Kidney (tissue), 14 donors: ENCODE results near the gene TOGARAM2. TPM values are rescaled to one million over a fixed set of nuclear protein-coding genes. Genes with fewer than 3 reads are reported as not detected.
A peak's percentile ranks its signal among the peaks of the same experiment; 100 is the strongest.

Source experiments
- DNase-seq, 5 donors: peaks; one replicate each; pipeline ENCODE4 v3.0.0-alpha.2; 2013 to 2020
- FAIRE-seq: peaks from 2 replicates; lab custom pipeline; 2012; peaks lifted over from hg19 to GRCh38; lab: Jason Lieb, UNC
- H3K27ac ChIP-seq, 2 donors: one replicate each; pipeline ENCODE4 v1.7.0; 2013; ENCODE audit warnings: low read depth in 2 of 2, low read length in 2 of 2, inconsistent platforms in 1 of 2
- H3K27me3 ChIP-seq: one replicate; pipeline ENCODE4 v1.7.1; 2013; ENCODE audit warnings: low read length, inconsistent platforms; ENCODE audit not compliant: control insufficient read depth, insufficient read depth
- H3K36me3 ChIP-seq, 3 donors: one replicate each; pipeline versions ENCODE4 v1.7.0 to v1.7.1; 2013; ENCODE audit warnings: low read length in 3 of 3, control low read depth in 1 of 3, inconsistent platforms in 1 of 3; ENCODE audit not compliant: insufficient read depth in 3 of 3, control insufficient read depth in 2 of 3
- H3K4me1 ChIP-seq, 3 donors: one replicate each; pipeline versions ENCODE4 v1.7.0 to v1.7.1; 2013; ENCODE audit warnings: low read length in 3 of 3, inconsistent platforms in 1 of 3, low read depth in 1 of 3; ENCODE audit not compliant: control insufficient read depth in 2 of 3, insufficient read depth in 2 of 3
- H3K4me3 ChIP-seq, 3 donors: one replicate each; pipeline versions ENCODE4 v1.7.0 to v1.8.1; 2013; ENCODE audit warnings: low read length in 3 of 3, control low read depth in 1 of 3, inconsistent platforms in 1 of 3
- H3K9ac ChIP-seq, 3 donors: one replicate each; pipeline versions ENCODE4 v1.7.0 to v1.7.1; 2013; ENCODE audit warnings: low read length in 3 of 3, control low read depth in 1 of 3, inconsistent platforms in 1 of 3
- H3K9me3 ChIP-seq, 3 donors: one replicate each; pipeline versions ENCODE4 v1.7.0 to v1.7.1; 2013; ENCODE audit warnings: low read length in 3 of 3, control low read depth in 1 of 3, inconsistent platforms in 1 of 3; ENCODE audit not compliant: control insufficient read depth in 2 of 3, insufficient read depth in 1 of 3
- intact Hi-C: fragments of 100-400 bp; cut with DNase I; formaldehyde crosslinking; loops from one replicate; pipeline ENCODE4 v1.11.1; 2022
- polyA plus RNA-seq: library from polyadenylated mRNA; stranded (reverse); fragments of 350-450 nt; fragmentation: Illumina TruSeq; extraction: RNeasy Lipid Tissue Mini Kit (QIAGEN cat#74804); gene quantifications from one replicate; pipeline ENCODE4 v1.2.3, GENCODE V29; 2014; ENCODE audit warnings: low read depth, low replicate concordance; ENCODE audit not compliant: insufficient read depth
- total RNA-seq: library from RNA; stranded (reverse); fragmentation: NEBNext Ultra II Directional; extraction: Animal tissue kit (Norgen Biotek cat#: 25700); gene quantifications from one replicate; pipeline ENCODE4 v1.2.1, GENCODE V29; 2021
- TF ChIP-seq, protein P1 (sequence below): IDR thresholded peaks from 3 replicates; pipeline ENCODE4 v1.5.1; 2012; ENCODE audit warnings: mild to moderate bottlenecking, moderate library complexity, borderline replicate concordance; ENCODE audit not compliant: insufficient read depth; ENCODE audit errors: extremely low read depth
- donor health status: control.
- donor health status: control.
- donor health status: control.
- donor health status: control.
- donor health status: control.
- donor health status: DM: yes; HTN: yes; CAD: no.
- donor health status: Normal renal cell carcinoma (clear cell type).

The TOGARAM2 gene
- total and polyA plus RNA-seq, 2 donors from 2014 or later: 0.60 to 1.4 TPM

DNA sequence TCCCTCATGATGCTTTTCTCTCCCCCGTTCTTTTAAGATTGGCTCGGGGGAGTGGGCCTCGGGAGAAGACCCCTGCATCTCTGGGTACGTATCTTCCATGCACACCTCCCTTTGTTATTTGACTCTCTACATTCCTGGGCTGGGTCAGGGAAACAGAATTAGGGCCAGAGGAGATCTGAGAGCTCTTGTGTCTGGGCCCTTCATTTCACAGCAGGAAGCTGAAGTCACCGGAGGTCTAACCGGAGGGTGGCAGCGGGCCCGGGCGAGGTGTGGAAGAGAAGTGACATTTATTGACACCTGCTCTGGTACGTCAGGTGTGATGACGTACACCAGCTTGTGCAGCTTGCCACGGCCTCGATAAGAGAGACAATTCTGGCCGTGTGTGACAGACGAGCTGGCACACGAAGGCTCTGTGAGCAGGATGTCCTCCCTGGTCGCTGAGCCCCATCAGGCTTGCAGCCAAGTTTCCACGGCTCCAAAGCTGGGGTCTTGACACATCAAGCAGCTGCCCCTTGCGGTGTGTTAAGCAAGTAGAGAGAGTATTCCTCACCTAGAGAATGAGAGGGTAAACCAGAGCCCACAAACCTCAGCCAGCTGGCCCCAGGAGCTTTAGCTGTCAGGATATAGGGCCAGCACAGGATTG, 30.4 kb downstream of the TOGARAM2 start:
- FAIRE-seq (no peak), DNase-seq (peak; percentile 38 to 86 (median 63))
- no peaks in the 10 kb centered on the region for H3K27me3 ChIP-seq
- intact Hi-C loops: no loop called here
- no peak overlapping the region for H3K27ac ChIP-seq
- H3K4me3 ChIP-seq: no peak overlapping the region
- H3K36me3 ChIP-seq: no peaks in the 10 kb centered on the region
- TF ChIP-seq, protein P1, sequence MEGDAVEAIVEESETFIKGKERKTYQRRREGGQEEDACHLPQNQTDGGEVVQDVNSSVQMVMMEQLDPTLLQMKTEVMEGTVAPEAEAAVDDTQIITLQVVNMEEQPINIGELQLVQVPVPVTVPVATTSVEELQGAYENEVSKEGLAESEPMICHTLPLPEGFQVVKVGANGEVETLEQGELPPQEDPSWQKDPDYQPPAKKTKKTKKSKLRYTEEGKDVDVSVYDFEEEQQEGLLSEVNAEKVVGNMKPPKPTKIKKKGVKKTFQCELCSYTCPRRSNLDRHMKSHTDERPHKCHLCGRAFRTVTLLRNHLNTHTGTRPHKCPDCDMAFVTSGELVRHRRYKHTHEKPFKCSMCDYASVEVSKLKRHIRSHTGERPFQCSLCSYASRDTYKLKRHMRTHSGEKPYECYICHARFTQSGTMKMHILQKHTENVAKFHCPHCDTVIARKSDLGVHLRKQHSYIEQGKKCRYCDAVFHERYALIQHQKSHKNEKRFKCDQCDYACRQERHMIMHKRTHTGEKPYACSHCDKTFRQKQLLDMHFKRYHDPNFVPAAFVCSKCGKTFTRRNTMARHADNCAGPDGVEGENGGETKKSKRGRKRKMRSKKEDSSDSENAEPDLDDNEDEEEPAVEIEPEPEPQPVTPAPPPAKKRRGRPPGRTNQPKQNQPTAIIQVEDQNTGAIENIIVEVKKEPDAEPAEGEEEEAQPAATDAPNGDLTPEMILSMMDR: no peak
- no peak overlapping the region for H3K9ac ChIP-seq
- H3K4me1 ChIP-seq: peaks cover 0 to 11% (median 8%) of the 10 kb centered on the region in 3 donors
- no peaks in the 10 kb centered on the region for H3K9me3 ChIP-seq

DNA sequence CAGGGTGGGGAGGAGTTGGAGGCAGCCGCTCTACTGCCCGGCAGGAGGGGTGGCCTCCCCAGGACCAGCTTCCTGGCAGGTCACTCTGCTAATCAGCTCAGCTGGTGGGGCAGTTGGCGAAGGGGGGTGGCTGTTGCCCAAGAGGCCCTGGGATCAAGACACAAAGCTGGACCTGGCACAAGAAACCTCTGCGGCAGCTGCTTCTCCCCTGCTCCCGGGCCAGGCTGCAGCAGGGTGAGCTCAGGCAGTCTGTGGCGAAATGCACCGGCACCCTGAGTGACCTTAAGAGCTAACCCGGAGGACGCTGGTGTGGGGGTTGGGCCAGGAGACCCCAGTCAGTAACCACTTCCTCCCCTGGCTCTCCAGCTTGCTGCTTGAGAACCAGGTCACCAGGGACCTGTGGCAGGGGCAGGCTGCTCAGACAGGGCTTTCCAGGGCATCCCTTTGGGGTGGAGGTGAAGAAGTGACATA, 31.1 kb downstream of the TOGARAM2 start:
- Histone ChIP-seq H3K9ac (no peak overlapping the region), H3K36me3 (no peaks in the 10 kb centered on the region), H3K4me3 (no peak overlapping the region), H3K27me3 (no peaks in the 10 kb centered on the region), H3K9me3 (no peaks in the 10 kb centered on the region), H3K27ac (no peak overlapping the region), H3K4me1 (peaks cover 0 to 11% (median 8%) of the 10 kb centered on the region in 3 donors)
- intact Hi-C loops: no loop called here
- TF ChIP-seq, protein P1: no peak
- DNase-seq: no peak
- no peak for FAIRE-seq

DNA sequence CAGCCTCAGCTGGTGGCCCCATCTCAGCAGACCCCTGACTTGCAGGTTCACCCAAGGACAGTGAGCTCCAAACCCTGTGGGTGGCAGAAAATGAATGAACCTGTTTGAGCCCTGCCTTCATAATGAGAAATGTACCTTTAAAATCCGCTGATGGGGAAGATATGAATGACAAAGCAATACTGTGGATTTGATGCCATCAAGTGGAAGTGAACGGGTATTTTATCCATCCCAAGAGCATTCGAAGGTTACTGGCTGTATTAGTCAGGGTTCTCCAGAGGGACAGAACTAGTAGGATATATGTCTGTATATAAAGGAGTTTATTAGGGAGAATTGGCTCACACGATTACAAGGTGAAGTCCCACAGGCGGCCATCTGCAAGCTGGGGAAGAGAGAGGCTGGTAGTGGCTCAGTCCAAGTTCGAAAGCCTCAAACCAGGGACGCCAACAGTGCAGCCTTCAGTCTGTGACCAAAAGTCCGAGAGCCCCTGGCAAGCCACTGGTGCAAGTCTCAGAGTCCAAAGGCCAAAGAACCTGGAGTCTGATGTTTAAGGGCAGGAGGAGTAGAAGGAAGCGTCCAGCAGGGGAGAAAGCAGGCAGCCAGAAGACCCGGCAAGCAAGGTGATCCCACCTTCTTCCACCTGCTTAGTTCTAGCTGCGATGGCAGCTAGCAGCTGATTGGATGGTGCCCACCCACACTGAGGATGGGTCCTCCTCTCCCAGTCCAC, 32.1 kb downstream of the TOGARAM2 start:
- no peak overlapping the region for H3K9ac ChIP-seq
- no peak for FAIRE-seq
- H3K27ac ChIP-seq: no peak overlapping the region

More for the DNA sequence above, 32.1 kb downstream of the TOGARAM2 start:
- Histone ChIP-seq H3K4me1 (peaks cover 0 to 11% (median 8%) of the 10 kb centered on the region in 3 donors), H3K4me3 (no peak overlapping the region), H3K36me3 (no peaks in the 10 kb centered on the region), H3K27me3 (no peaks in the 10 kb centered on the region), H3K9me3 (no peaks in the 10 kb centered on the region)
- intact Hi-C loops: no loop called here
- TF ChIP-seq, protein P1: no peak
- no peak for DNase-seq
